ENCODE measurements around the gene BRD3.
A peak's percentile ranks its signal among the peaks of the same experiment; 100 is the strongest.
"Not testable (repeated sequence)": the region's sequence is repeated elsewhere in the genome, so short reads cannot be mapped to it uniquely, and the experiment has no call there.

Gene BRD3

DNA sequence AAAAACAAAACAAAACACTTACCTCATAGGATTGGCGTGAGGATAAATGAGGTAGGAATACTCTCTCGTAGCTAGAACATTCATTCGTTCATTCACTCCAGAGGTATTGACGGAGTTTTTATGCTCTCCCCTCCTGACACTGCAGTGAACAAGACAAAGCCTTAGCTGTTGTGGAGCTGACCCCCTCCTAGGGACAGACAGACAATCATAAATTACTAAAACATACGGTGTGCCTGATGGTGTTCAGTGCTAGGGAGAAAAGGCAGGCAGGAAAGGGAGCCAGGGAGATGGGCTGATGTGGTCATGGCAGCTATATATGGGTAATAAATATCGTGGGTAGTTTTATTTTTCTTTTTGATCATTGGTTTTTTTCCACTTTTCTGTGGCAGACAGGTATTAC, 5.7 kb upstream of the BRD3 start:
- H3K4me3 ChIP-seq (ENCODE audit: control insufficient read depth, low read depth, low read length) = no peak overlapping the region
- TF ChIP-seq, protein P1, sequence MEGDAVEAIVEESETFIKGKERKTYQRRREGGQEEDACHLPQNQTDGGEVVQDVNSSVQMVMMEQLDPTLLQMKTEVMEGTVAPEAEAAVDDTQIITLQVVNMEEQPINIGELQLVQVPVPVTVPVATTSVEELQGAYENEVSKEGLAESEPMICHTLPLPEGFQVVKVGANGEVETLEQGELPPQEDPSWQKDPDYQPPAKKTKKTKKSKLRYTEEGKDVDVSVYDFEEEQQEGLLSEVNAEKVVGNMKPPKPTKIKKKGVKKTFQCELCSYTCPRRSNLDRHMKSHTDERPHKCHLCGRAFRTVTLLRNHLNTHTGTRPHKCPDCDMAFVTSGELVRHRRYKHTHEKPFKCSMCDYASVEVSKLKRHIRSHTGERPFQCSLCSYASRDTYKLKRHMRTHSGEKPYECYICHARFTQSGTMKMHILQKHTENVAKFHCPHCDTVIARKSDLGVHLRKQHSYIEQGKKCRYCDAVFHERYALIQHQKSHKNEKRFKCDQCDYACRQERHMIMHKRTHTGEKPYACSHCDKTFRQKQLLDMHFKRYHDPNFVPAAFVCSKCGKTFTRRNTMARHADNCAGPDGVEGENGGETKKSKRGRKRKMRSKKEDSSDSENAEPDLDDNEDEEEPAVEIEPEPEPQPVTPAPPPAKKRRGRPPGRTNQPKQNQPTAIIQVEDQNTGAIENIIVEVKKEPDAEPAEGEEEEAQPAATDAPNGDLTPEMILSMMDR (conservative IDR thresholded peaks at IDR 0.05; ENCODE audit: control insufficient read depth, insufficient read depth, low read depth, low read length) = no peak
- no peak for DNase-seq (ENCODE audit: low read depth)

DNA sequence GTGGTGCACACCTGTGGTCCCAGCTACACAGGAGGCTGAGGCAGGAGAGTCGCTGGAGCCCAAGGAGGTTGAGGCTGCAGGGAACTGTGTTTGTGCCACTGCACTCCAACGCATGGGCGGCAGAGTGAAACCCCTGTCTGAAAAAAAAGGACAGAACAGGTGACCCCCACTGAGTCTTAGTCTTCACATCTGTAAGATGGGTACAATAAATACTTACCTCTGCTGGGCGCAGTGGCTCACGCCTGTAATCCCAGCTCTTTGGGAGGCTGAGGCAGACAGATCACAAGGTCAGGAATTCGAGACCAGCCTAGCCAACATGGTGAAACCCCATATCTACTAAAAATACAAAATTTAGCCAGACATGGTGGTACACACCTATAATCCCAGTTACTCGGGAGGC, 4.9 kb upstream of the BRD3 start:
- H3K4me3 ChIP-seq (ENCODE audit: control insufficient read depth, low read depth, low read length); DNase-seq (ENCODE audit: low read depth): not testable (repeated sequence)

DNA sequence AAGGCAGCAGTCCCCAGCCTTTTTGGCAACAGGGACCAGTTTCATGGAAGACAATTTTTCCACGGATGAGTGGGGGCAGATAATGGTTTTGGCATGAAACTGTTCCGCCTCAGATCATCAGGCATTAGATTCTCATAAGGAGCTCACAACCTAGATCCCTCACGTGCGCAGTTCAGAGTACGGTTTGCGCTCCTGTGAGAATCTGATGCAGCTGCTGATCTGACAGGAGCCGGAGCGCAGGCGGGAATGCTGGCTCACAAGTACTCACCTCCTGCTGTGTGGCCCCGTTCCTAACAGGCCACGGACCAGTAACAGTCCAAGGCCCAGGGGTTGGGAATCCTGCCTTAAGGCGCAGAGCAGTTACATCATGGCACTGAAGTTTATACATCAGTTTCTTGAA, 3.3 kb upstream of the BRD3 start:
- DNase-seq (ENCODE audit: low read depth) = no peak
- TF ChIP-seq, protein P1 (conservative IDR thresholded peaks at IDR 0.05; ENCODE audit: control insufficient read depth, insufficient read depth, low read depth, low read length) = no peak
- no peak overlapping the region for H3K4me3 ChIP-seq (ENCODE audit: control insufficient read depth, low read depth, low read length)

DNA sequence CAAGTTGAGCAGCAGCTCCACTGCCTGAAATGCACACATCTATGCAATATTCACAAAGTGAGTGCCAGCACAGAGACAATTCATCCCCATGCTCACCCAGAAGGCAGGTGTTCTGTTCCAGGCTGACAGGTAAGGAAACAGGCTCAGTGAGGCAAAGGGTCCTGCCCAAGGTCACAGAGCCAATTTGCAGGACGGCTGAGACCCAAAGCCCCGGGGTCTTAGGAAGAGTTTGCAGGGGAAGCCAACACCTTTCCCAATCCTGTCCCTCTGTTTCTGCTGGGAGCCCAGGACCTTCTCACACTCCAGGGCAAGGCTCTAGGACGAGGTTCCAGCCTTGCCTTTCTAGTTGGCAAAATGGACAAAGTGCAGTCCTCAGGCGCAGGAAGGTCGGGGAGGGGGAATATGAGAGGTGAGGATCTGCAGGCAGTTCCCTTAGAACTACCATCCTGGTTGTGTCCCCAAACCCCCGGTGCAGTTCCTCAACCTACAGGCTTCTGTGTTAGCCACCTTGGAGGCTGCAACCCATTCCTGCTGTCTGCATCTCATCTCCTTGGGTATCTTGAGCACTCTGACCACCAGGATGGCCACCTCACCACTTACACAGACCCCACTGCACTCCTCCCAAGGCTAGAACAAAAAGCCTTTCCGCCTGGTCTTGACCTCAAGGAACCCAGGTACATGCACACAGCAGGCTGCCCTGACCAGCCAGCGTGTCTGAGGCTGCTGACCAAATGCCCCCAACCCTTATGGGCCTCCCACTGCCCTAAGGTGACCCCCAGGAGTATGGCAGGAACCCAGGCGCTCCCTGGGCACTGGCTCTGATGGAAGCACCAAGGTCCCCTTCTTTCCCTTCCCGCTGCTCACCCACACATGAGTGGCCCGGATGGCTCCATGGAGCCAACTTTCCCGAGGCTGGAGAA, 1.9 kb upstream of the BRD3 start:
- H3K4me3 ChIP-seq (ENCODE audit: control insufficient read depth, low read depth, low read length) = no peak overlapping the region
- TF ChIP-seq, protein P1 (conservative IDR thresholded peaks at IDR 0.05; ENCODE audit: control insufficient read depth, insufficient read depth, low read depth, low read length) = no peak
- no peak for DNase-seq (ENCODE audit: low read depth)

DNA sequence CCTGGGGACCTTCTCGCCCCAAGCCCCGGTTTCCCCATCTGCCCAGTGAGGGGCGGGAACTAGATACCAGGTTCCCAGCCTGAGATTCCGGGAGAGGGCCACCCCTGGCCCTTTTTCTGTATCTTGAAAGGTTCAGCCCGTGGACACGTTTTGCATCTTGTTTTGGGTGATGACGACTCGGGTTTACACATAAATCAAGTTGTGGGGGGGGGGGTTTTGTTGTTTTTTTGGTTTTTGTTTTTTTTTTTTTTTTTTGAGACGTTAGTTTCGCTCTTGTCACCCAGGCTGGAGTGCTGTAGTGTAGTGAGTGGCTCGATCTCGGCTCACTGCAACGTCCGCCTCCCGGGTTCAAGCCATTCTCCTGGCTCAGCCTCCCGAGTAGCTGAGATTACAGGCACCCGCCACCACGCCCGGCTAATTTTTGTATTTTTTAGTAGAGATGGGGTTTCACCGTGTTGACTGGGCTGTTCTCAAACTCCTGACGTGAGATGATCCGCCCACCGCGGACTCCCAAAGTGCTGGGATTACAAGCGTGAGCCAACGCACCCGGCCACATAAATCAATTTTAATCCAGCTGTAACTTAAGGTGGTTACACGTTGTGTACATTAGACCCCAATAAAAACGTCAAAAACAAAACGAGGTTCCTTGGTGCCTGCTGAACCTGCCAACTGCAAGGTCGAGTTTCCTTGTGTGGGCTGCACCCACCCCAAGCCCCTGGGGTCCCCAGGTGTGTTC, 1.1 kb upstream of the BRD3 start:
- peak overlapping the region; percentile 73 for H3K4me3 ChIP-seq (ENCODE audit: control insufficient read depth, low read depth, low read length)
- TF ChIP-seq, protein P1 (conservative IDR thresholded peaks at IDR 0.05; ENCODE audit: control insufficient read depth, insufficient read depth, low read depth, low read length) = no peak
- DNase-seq (ENCODE audit: low read depth) = peak; percentile 29

DNA sequence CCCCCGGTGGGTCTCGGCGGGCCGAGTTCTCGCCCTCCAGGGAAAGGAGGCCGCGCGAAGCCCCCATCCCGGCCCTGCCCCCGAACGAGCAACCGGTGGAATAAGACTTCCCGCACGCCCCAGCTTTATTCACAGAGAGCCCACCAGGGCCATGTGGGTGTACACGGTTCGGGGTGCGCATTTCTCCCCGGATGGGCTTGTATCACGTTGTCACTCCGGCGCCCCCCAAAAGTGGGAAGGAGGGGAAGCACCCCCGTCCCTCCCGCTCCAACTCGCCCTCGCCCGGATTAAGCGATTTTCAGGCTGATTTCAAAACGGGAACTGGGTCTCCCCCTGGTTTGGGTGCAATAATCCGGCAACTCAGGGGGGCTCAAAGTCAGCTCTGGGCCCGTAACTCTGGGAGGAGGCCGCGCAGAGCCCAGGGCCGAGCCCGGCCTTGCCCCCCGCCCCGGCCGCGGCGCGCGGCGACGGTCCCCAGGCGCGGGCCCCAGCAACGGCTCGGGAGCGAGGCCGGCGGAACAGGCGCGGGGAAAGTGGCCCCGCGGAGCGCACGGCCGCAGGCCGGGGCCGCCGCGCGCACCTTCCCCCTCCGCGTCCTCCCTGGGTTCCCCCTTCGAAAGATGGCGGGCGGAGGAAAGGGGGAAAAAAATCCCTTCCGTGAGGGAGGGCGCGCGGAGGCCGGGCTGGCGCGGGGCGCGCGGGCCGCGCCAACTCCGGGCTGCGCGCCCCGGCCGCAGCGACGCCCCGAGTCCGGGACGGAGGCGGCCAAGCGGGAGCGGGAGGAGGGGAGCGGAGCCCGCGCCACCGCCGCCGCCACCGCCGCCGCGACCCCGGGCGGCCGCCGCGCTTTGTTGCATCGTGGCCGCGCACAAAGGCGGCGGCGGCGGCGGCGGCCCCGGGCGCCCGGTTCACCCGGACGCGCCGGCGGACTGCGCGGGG, 644 bp downstream of the BRD3 start:
- TF ChIP-seq, protein P1 (conservative IDR thresholded peaks at IDR 0.05; ENCODE audit: control insufficient read depth, insufficient read depth, low read depth, low read length) = no peak
- peak overlapping the region; percentile 77 for H3K4me3 ChIP-seq (ENCODE audit: control insufficient read depth, low read depth, low read length)
- peak; percentile 15 for DNase-seq (ENCODE audit: low read depth)

Data from fibroblast of mammary gland (primary cell).